Colon (tissue), 2 donors: ENCODE results near the gene TAF6L.
"Not testable (repeated sequence)": the region's sequence is repeated elsewhere in the genome, so short reads cannot be mapped to it uniquely, and the experiment has no call there.

Experiments
- FAIRE-seq: peaks from 2 replicates; lab custom pipeline; 2012; peaks lifted over from hg19 to GRCh38; lab: Jason Lieb, UNC
- donor health status: control.
- donor health status: control.

Gene TAF6L

GRCh38 chr11:62757846-62758788 is 13.1 kb upstream of the TAF6L start:
- FAIRE-seq: no peak

- FAIRE-seq: not testable (repeated sequence)
Measured at GRCh38 chr11:62760867-62761227, 10.3 kb upstream of the TAF6L start.

- FAIRE-seq: no peak
Measured at GRCh38 chr11:62770778-62771143, 435 bp upstream of the TAF6L start.

GRCh38 chr11:62774407-62774806 is 3.2 kb downstream of the TAF6L start:
- FAIRE-seq: no peak

- no peak for FAIRE-seq
Measured at GRCh38 chr11:62775646-62776045, 4.5 kb downstream of the TAF6L start.

- FAIRE-seq: no peak
Measured at GRCh38 chr11:62777389-62777788, 6.2 kb downstream of the TAF6L start.

GRCh38 chr11:62778441-62778840 is 7.2 kb downstream of the TAF6L start:
- FAIRE-seq: no peak

GRCh38 chr11:62782753-62783152 is 11.6 kb downstream of the TAF6L start:
- FAIRE-seq: no peak

GRCh38 chr11:62786318-62787004 is 15.3 kb downstream of the TAF6L start:
- FAIRE-seq: no peak

GRCh38 chr11:62787005-62787759 is 16.0 kb downstream of the TAF6L start, which contains the start of gene TMEM179B:
Gene TMEM179B, plus strand, starts transcription at chr11:62787402. Its CDS starts 30 bp downstream, at chr11:62787432.
- no peak for FAIRE-seq

- FAIRE-seq: no peak
Measured at GRCh38 chr11:62788991-62789390, 17.8 kb downstream of the TAF6L start.

GRCh38 chr11:62789576-62789975 is 18.4 kb downstream of the TAF6L start:
- FAIRE-seq: no peak

GRCh38 chr11:62791501-62792201 is 20.5 kb downstream of the TAF6L start, which contains the start of gene TMEM223:
Gene TMEM223, minus strand, starts transcription at chr11:62792006. Its CDS starts 12 bp downstream, at chr11:62791994.
- FAIRE-seq: no peak

GRCh38 chr11:62792202-62792575 is 21.0 kb downstream of the TAF6L start:
- FAIRE-seq: no peak

GRCh38 chr11:62794201-62794775 is 23.1 kb downstream of the TAF6L start:
- no peak for FAIRE-seq

- FAIRE-seq: no peak
Measured at GRCh38 chr11:62796281-62796680, 25.1 kb downstream of the TAF6L start.

GRCh38 chr11:62799486-62799885 is 28.3 kb downstream of the TAF6L start:
- no peak for FAIRE-seq

- FAIRE-seq: no peak
Measured at GRCh38 chr11:62801071-62801470, 29.9 kb downstream of the TAF6L start.

- FAIRE-seq: no peak
Measured at GRCh38 chr11:62804310-62805075, 33.3 kb downstream of the TAF6L start.

- FAIRE-seq: no peak
Measured at GRCh38 chr11:62805076-62805892, 34.1 kb downstream of the TAF6L start, which contains the start of gene NXF1. Gene NXF1, minus strand, starts transcription at chr11:62805440. Its CDS starts 84 bp downstream, at chr11:62805356.
